ENCODE results near the gene NBPF1. TPM values are rescaled to one million over a fixed set of nuclear protein-coding genes. Genes with fewer than 3 reads are reported as not detected.

The NBPF1 gene
- total RNA-seq: 31.4 and 41.0 TPM in 2 replicates

GRCh38 chr1:16613185-16614147 is at the start of gene NBPF1:
NBPF1 (minus strand) TSS chr1:16613564.

GRCh38 chr1:16514107-16515055 is 99.0 kb downstream of the NBPF1 start, which contains the start of gene RNU1-1:
RNU1-1 (minus strand) TSS chr1:16514285.

Other genes with a start within 250 kb of the NBPF1 start
- 14.6 and 17.8 TPM in 2 replicates for gene SZRD1, start 246.3 kb downstream of the NBPF1 start, total RNA-seq
- gene SPATA21, start 176.1 kb downstream of the NBPF1 start, total RNA-seq: not detected in 2 replicates
- gene NECAP2, start 172.8 kb downstream of the NBPF1 start, total RNA-seq: 76.6 and 106 TPM in 2 replicates
- gene RNU1-1, start 99.3 kb downstream of the NBPF1 start, total RNA-seq: 2,114 and 10,807 TPM in 2 replicates
- 2,114 and 10,807 TPM in 2 replicates for gene RNU1-3, start 53.4 kb upstream of the NBPF1 start, total RNA-seq
- gene RNU1-4, start 127.0 kb upstream of the NBPF1 start, total RNA-seq: 2,114 and 10,807 TPM in 2 replicates

Measured in bronchial smooth muscle cell (primary cell).